H9 (cell line): ENCODE data around the gene SERTAD2. TPM values are rescaled to one million over a fixed set of nuclear protein-coding genes. Genes with fewer than 3 reads are reported as not detected.

Experiments used
- DNase-seq: peaks from one replicate; pipeline ENCODE4 v3.0.0-alpha.2; 2017
- H2AFZ ChIP-seq: one replicate; pipeline ENCODE4 v1.6.1; 2013; ENCODE audit warnings: mild to moderate bottlenecking, low read length, control low read depth, moderate library complexity
- H2AK5ac ChIP-seq: 2 replicates; pipeline ENCODE4 v1.6.1; 2013; ENCODE audit warnings: low read length, control low read depth, mixed read lengths; ENCODE audit not compliant: insufficient read length
- H2BK120ac ChIP-seq: one replicate; pipeline ENCODE4 v1.6.1; 2013; ENCODE audit warnings: low read depth, mild to moderate bottlenecking, low read length, control low read depth, inconsistent platforms; ENCODE audit not compliant: poor library complexity, severe bottlenecking
- H2BK12ac ChIP-seq: 2 replicates; pipeline ENCODE4 v1.6.1; 2013; ENCODE audit warnings: low read length, control low read depth, mixed read lengths, low read depth; ENCODE audit not compliant: insufficient read length
- H2BK15ac ChIP-seq: 2 replicates; pipeline ENCODE4 v1.6.1; 2013; ENCODE audit warnings: low read depth, low read length, control low read depth
- H2BK20ac ChIP-seq: one replicate; pipeline ENCODE4 v1.6.1; 2013; ENCODE audit warnings: low read depth, mild to moderate bottlenecking, low read length, control low read depth, inconsistent platforms; ENCODE audit not compliant: poor library complexity, severe bottlenecking
- H2BK5ac ChIP-seq: 2 replicates; pipeline ENCODE4 v1.6.1; 2013; ENCODE audit warnings: low read length, control low read depth, mixed read lengths; ENCODE audit not compliant: insufficient read length
- H3K14ac ChIP-seq: 2 replicates; pipeline ENCODE4 v1.6.1; 2013; ENCODE audit warnings: low read length, control low read depth; ENCODE audit not compliant: insufficient read depth
- H3K18ac ChIP-seq: 2 replicates; pipeline ENCODE4 v1.6.1; 2013; ENCODE audit warnings: low read depth, mild to moderate bottlenecking, mixed read lengths, low read length, control low read depth; ENCODE audit not compliant: insufficient read length
- H3K23ac ChIP-seq: 2 replicates; pipeline ENCODE4 v1.6.1; 2013; ENCODE audit warnings: low read length, control low read depth, mixed read lengths, low read depth; ENCODE audit not compliant: insufficient read length
- H3K23me2 ChIP-seq: 2 replicates; pipeline ENCODE4 v1.6.1; 2013; ENCODE audit warnings: low read depth, mild to moderate bottlenecking, mixed read lengths, low read length, control low read depth; ENCODE audit not compliant: insufficient read length, poor library complexity, severe bottlenecking
- H3K27ac ChIP-seq: 2 replicates; pipeline ENCODE4 v1.5.1; 2013; ENCODE audit warnings: low read length, control low read depth, mixed read lengths, low read depth; ENCODE audit not compliant: insufficient read length
- H3K27me3 ChIP-seq: 2 replicates; pipeline ENCODE4 v1.6.1; 2013; ENCODE audit warnings: low read length, control low read depth, inconsistent platforms; ENCODE audit not compliant: insufficient read depth
- H3K4ac ChIP-seq: 2 replicates; pipeline ENCODE4 v1.6.1; 2013; ENCODE audit warnings: low read depth, mild to moderate bottlenecking, control low read depth, inconsistent platforms, low read length, moderate library complexity
- H3K4me1 ChIP-seq: 2 replicates; pipeline ENCODE4 v1.6.1; 2013; ENCODE audit warnings: low read length, control low read depth, inconsistent platforms; ENCODE audit not compliant: insufficient read depth
- H3K4me2 ChIP-seq: 2 replicates; pipeline ENCODE4 v1.6.1; 2013; ENCODE audit warnings: low read length, control low read depth, mixed read lengths; ENCODE audit not compliant: insufficient read length, insufficient read depth
- H3K56ac ChIP-seq: 2 replicates; pipeline ENCODE4 v1.6.1; 2013; ENCODE audit warnings: low read depth, mild to moderate bottlenecking, mixed read lengths, low read length, control low read depth; ENCODE audit not compliant: insufficient read length
- H3K79me1 ChIP-seq: 2 replicates; pipeline ENCODE4 v1.6.1; 2013; ENCODE audit warnings: low read depth, mild to moderate bottlenecking, moderate library complexity, low read length, control low read depth, inconsistent platforms; ENCODE audit not compliant: insufficient read depth, poor library complexity, severe bottlenecking
- H3K79me2 ChIP-seq: 2 replicates; pipeline ENCODE4 v1.6.1; 2013; ENCODE audit warnings: low read length, control low read depth, inconsistent platforms; ENCODE audit not compliant: insufficient read depth
- H3K9ac ChIP-seq: 2 replicates; pipeline ENCODE4 v1.6.1; 2013; ENCODE audit warnings: low read length, control low read depth, mixed read lengths; ENCODE audit not compliant: insufficient read length; ENCODE audit errors: extremely low read depth
- H3K9me3 ChIP-seq: one replicate; pipeline ENCODE4 v1.6.1; 2013; ENCODE audit warnings: low read depth, low read length, inconsistent platforms; ENCODE audit not compliant: control insufficient read depth
- H3T11ph ChIP-seq: one replicate; pipeline ENCODE4 v1.6.1; 2013; ENCODE audit warnings: mild to moderate bottlenecking, low read length, control low read depth, inconsistent platforms
- H4K20me1 ChIP-seq: one replicate; pipeline ENCODE4 v1.6.1; 2013; ENCODE audit not compliant: control insufficient read depth, insufficient read length, insufficient read depth
- H4K5ac ChIP-seq: 2 replicates; pipeline ENCODE4 v1.6.1; 2013; ENCODE audit warnings: low read depth, mild to moderate bottlenecking, mixed read lengths, low read length, control low read depth; ENCODE audit not compliant: insufficient read length
- H4K8ac ChIP-seq: replicated peaks from 2 replicates; pipeline ENCODE4 v1.6.1; 2013; ENCODE audit warnings: low read length, control low read depth, mixed read lengths, low read depth; ENCODE audit not compliant: insufficient read length
- H4K91ac ChIP-seq: 2 replicates; pipeline ENCODE4 v1.6.1; 2013; ENCODE audit warnings: low read depth, mild to moderate bottlenecking, moderate library complexity, mixed read lengths, low read length, control low read depth; ENCODE audit not compliant: insufficient read length
- H3K27ac Mint-ChIP-seq, 3 experiments: 2 replicates in 2 of 3; 3 replicates in 1 of 3; pipeline ENCODE4 v1.8.0; 2020 to 2021; ENCODE audit warnings: mixed read lengths in 3 of 3, mild to moderate bottlenecking in 1 of 3, moderate library complexity in 1 of 3
- H3K27me3 Mint-ChIP-seq: 2 replicates; pipeline ENCODE4 v1.8.0; 2021; ENCODE audit warnings: low read depth, mild to moderate bottlenecking, moderate library complexity, mixed read lengths
- H3K36me3 Mint-ChIP-seq, 3 experiments: 2 replicates in 2 of 3; 3 replicates in 1 of 3; pipeline ENCODE4 v1.8.0; 2020 to 2021; ENCODE audit warnings: low read depth in 3 of 3, mixed read lengths in 3 of 3; ENCODE audit not compliant: insufficient read depth in 1 of 3
- H3K4me1 Mint-ChIP-seq, 2 experiments: 2 replicates each; pipeline ENCODE4 v1.8.0; 2020; ENCODE audit warnings: mixed read lengths in 2 of 2
- H3K4me3 Mint-ChIP-seq, 2 experiments: 2 replicates in 1 of 2; 3 replicates in 1 of 2; pipeline ENCODE4 v1.8.0; 2020 to 2021; ENCODE audit warnings: mild to moderate bottlenecking in 2 of 2, mixed read lengths in 2 of 2, moderate library complexity in 1 of 2
- H3K9me3 Mint-ChIP-seq, 2 experiments: 2 replicates in 1 of 2; 3 replicates in 1 of 2; pipeline ENCODE4 v1.8.0; 2020; ENCODE audit warnings: mild to moderate bottlenecking in 2 of 2, mixed read lengths in 2 of 2, moderate library complexity in 1 of 2
- CTCF ChIP-seq: fragments of 200-600 bp; sonication (generic); conservative IDR thresholded peaks from 3 replicates; pipeline ENCODE4 v1.8.0; 2021; ENCODE audit warnings: antibody characterized with exemption, mild to moderate bottlenecking
- WGBS: extraction: QIAGEN DNeasy Blood & Tissue Kit; methylation state at CpG from one replicate; pipeline ENCODE4 v1.1.7; 2013; ENCODE audit warnings: missing lambda C conversion rate, low lambda C conversion rate, mixed read lengths; ENCODE audit not compliant: insufficient read length; ENCODE audit errors: extremely low coverage; 5-methylcytosine and 5-hydroxymethylcytosine counted together
- total RNA-seq: library from RNA; stranded (reverse); gene quantifications from 2 replicates; pipeline ENCODE4 v1.2.1, GENCODE V29; 2021

Gene SERTAD2
- total RNA-seq, 1 experiment from 2014 or later: 3.5 TPM

GRCh38 chr2:64632835-64633819, 20.6 kb downstream of the SERTAD2 start:
- H4K91ac ChIP-seq: no peak overlapping the region
- peaks cover 3% of the 10 kb centered on the region; the same call in 1 of the 2 replicates for H3K27me3 Mint-ChIP-seq
- H3K14ac ChIP-seq: no peak overlapping the region

More at GRCh38 chr2:64632835-64633819, 20.6 kb downstream of the SERTAD2 start:
- Histone ChIP-seq H3K27ac (no peak overlapping the region), H3K79me1 (peaks cover 2% of the 10 kb centered on the region), H3K9ac (no peak overlapping the region), H3T11ph (no peak overlapping the region), H2BK120ac (no peak overlapping the region), H3K27me3 (no peaks in the 10 kb centered on the region), H3K9me3 (no peaks in the 10 kb centered on the region), H2BK20ac (no peak overlapping the region), H3K23me2 (no peaks in the 10 kb centered on the region), H2BK12ac (no peak overlapping the region), H2BK5ac (no peak overlapping the region), H3K4me2 (no peak overlapping the region), H4K20me1 (no peaks in the 10 kb centered on the region), H2AK5ac (no peak overlapping the region), H2BK15ac (no peak overlapping the region), H3K4me1 (no peaks in the 10 kb centered on the region), H3K56ac (no peak overlapping the region), H3K4ac (no peak overlapping the region), H4K8ac (no peak overlapping the region), H3K23ac (no peak overlapping the region), H3K18ac (no peak overlapping the region), H3K79me2 (no peaks in the 10 kb centered on the region), H4K5ac (no peak overlapping the region), H2AFZ (no peak overlapping the region)
- Mint-ChIP-seq H3K27ac (no peak overlapping the region), H3K4me3 (no peak overlapping the region), H3K4me1 (peaks cover 32 to 34% of the 10 kb centered on the region in 2 experiments), H3K9me3 (no peaks in the 10 kb centered on the region), H3K36me3 (peaks cover 6 to 23% (median 14%) of the 10 kb centered on the region in 3 experiments; a peak in 6 of 7 replicates)
- WGBS: no CpG with 5 or more reads among the region's 9 CpGs
- DNase-seq: no peak
- no peak for TF ChIP-seq CTCF
